ENCODE measurements around the gene SCAF1.
A peak's percentile ranks its signal among the peaks of the same experiment; 100 is the strongest.

The SCAF1 gene

DNA sequence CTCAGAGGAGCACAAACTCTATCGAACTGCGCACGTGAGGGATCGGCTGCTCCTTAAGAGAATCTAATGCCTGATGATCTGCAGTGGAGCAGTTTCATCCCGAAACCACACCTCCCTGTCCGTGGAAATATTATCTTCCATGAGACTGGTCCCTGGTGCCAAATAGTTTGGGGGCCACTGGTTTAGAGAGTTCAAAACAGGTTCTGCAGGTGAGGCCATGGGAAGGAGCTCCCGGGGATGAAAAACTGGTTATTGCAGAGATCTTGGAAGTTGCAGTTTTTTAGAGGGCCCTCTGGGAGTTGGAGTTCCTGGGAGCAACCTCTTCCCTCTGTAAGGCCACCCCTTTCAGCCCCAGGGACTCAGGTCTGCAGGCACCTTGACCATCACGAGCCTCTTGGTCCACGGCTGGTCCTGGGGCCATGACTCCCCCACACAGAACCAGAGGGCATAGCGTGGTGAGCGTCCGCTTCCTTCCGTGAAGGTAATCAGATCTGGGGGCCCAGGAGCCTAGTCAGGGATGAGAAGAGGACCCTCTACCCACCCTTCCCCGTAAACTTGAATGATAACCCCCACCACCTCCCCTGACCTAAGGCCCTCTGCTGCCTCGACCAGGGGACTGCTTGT is 18.4 kb downstream of the SCAF1 start:
- Mint-ChIP-seq H3K4me3 (peak overlapping the region in 1 of 2 donors; percentile 25), H3K27me3 (no peaks in the 10 kb centered on the region), H3K9me3 (no peaks in the 10 kb centered on the region), H3K36me3 (peaks cover 46 to 69% of the 10 kb centered on the region in 2 donors), H3K4me1 (peaks cover 22 to 37% of the 10 kb centered on the region in 2 donors), H3K27ac (no peak overlapping the region)
- ATAC-seq (replicated peaks): no peak
- DNase-seq: no peak

- peaks cover 29 to 52% of the 10 kb centered on the region in 2 donors for H3K4me1 Mint-ChIP-seq
- no peak for ATAC-seq (replicated peaks)
- H3K27ac Mint-ChIP-seq: peak overlapping the region; percentile 42
- no peaks in the 10 kb centered on the region for H3K9me3 Mint-ChIP-seq
- DNase-seq: no peak
- peaks cover 42 to 60% of the 10 kb centered on the region in 2 donors for H3K36me3 Mint-ChIP-seq
- H3K27me3 Mint-ChIP-seq: no peaks in the 10 kb centered on the region
- H3K4me3 Mint-ChIP-seq: no peak overlapping the region
Observed at GRCh38 chr19:49662011-49662410, 20.0 kb downstream of the SCAF1 start.

- Mint-ChIP-seq H3K4me3 (peak overlapping the region; percentile 54 to 97), H3K36me3 (peaks cover 40 to 59% of the 10 kb centered on the region in 2 donors), H3K27ac (peak overlapping the region; percentile 20), H3K4me1 (peaks cover 32 to 53% of the 10 kb centered on the region in 2 donors), H3K9me3 (no peaks in the 10 kb centered on the region), H3K27me3 (no peaks in the 10 kb centered on the region)
- no peak for ATAC-seq (replicated peaks)
- no peak for DNase-seq
Observed at GRCh38 chr19:49663224-49663623, 21.2 kb downstream of the SCAF1 start.

- H3K27me3 Mint-ChIP-seq: no peaks in the 10 kb centered on the region
- peaks cover 29 to 49% of the 10 kb centered on the region in 2 donors for H3K4me1 Mint-ChIP-seq
- DNase-seq (peak; percentile 67), ATAC-seq (replicated peaks) (peak; percentile 59 to 66)
- H3K36me3 Mint-ChIP-seq: peaks cover 32 to 53% of the 10 kb centered on the region in 2 donors
- H3K27ac Mint-ChIP-seq: peak overlapping the region; percentile 93
- no peaks in the 10 kb centered on the region for H3K9me3 Mint-ChIP-seq
- H3K4me3 Mint-ChIP-seq: peak overlapping the region; percentile 97
Observed at GRCh38 chr19:49664171-49665035, 22.4 kb downstream of the SCAF1 start.

GRCh38 chr19:49665036-49665350 is 23.0 kb downstream of the SCAF1 start:
- peak; percentile 1 for ATAC-seq (replicated peaks)
- H3K27me3 Mint-ChIP-seq: no peaks in the 10 kb centered on the region
- H3K9me3 Mint-ChIP-seq: no peaks in the 10 kb centered on the region
- peak overlapping the region; percentile 97 for H3K4me3 Mint-ChIP-seq
- peak overlapping the region; percentile 93 for H3K27ac Mint-ChIP-seq
- DNase-seq: no peak
- H3K36me3 Mint-ChIP-seq: peaks cover 31 to 52% of the 10 kb centered on the region in 2 donors
- peaks cover 29 to 54% of the 10 kb centered on the region in 2 donors for H3K4me1 Mint-ChIP-seq

DNA sequence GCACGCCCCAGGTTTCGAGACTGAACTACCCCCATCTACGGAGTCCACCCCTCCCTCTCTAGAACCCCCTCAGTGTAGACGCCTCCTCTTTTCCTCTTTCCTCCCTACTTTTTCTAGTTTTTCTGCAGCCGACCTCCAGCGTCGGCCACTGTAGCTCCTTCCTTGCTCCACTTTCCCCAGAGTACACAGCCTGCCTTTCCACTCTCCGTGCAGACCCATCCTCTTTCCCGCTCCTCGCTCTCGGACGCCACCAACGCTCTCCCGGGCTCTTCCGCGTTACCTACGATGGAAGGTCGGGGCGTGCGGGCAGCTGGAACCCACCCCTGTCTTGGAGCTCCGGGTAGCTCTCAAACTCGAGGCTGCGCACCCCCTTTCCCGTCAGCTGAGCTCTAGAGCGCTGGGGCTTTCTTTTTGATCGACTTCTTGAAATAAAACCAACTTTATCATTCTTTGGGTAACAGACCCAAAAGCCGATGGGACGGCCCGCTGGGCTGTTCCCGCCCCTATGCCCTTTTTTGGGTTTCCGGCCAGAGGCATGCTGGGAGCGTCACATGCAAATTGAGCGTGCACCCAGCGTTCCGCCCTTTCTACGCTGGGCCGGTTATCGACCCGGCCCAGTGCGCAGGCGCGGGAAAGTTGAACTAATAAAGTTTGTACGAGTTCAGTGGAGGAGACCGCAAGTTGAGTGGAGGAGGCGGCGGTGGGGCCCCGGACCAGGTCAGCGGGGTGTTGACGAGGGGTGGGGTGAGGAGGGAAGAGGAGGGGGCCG is 23.5 kb downstream of the SCAF1 start, which contains the start of the genes BCL2L12 and IRF3:
BCL2L12 (plus strand) TSS at position 583 of the 769 bp plus-strand sequence. CDS start 760 bp downstream, outside the sequence.
IRF3 (minus strand) TSS at position 507 of the 769 bp plus-strand sequence. CDS start 1,019 bp downstream, outside the sequence.
- Mint-ChIP-seq H3K4me3 (peak within 1 kb of the TSS; percentile 97), H3K27ac (peak within 1 kb of the TSS; percentile 93), H3K27me3 (no peaks in the 10 kb centered on the region), H3K36me3 (peaks cover 27 to 48% of the 10 kb centered on the region in 2 donors), H3K4me1 (peaks cover 27 to 54% of the 10 kb centered on the region in 2 donors), H3K9me3 (no peaks in the 10 kb centered on the region)
- ATAC-seq (replicated peaks) (peak; percentile 90 to 94), DNase-seq (peak; percentile 97)

- Mint-ChIP-seq H3K9me3 (no peaks in the 10 kb centered on the region), H3K4me3 (peak overlapping the region; percentile 97), H3K36me3 (peaks cover 27 to 48% of the 10 kb centered on the region in 2 donors), H3K4me1 (peaks cover 27 to 54% of the 10 kb centered on the region in 2 donors), H3K27ac (peak overlapping the region; percentile 93), H3K27me3 (no peaks in the 10 kb centered on the region)
- DNase-seq (no peak), ATAC-seq (replicated peaks) (no peak)
Observed at GRCh38 chr19:49666120-49666444, 24.1 kb downstream of the SCAF1 start.

DNA sequence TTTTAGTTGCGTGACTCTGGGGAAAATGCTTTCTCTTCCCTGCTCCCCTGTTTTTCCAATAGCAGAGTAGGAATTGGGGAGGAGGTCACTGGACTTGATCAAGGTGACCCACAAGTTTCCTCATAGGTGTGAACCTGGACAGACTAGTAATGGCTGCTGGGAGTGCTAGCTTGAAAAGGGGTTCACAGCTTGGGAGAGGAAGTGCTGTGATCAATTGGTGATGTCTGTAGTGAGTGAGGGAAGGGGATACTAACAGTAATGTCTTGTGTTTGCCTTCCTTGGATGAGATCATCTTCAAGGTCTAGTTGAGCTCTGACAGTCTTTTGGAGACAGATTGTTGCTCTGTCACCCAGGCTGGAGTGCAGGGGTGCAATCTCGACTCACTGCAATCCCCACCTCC is 25.5 kb downstream of the SCAF1 start:
- Mint-ChIP-seq H3K36me3 (peaks cover 26 to 45% of the 10 kb centered on the region in 2 donors), H3K9me3 (no peaks in the 10 kb centered on the region), H3K27me3 (no peaks in the 10 kb centered on the region), H3K27ac (no peak overlapping the region), H3K4me3 (peak overlapping the region; percentile 97), H3K4me1 (peaks cover 34 to 56% of the 10 kb centered on the region in 2 donors)
- DNase-seq: no peak
- ATAC-seq (replicated peaks): no peak

DNA sequence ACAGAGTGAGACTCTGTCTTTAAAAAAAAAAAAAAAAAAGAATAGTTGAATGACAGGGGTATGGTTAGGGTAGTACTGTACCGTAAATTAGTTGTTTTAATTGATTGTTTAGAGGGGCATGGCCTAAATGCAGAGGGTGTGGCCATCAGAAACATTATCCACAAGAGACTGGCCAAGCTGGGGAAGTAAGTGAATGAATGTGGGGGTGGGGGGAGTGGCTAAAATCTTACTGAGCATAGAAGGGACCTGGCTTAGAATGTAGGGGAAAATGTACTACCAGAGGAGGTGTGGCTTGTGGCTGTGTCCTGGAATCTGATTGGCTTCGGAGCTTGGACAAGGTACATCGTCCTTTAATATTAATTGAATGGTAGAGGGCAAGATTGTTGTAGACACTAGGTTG is 27.5 kb downstream of the SCAF1 start:
- H3K36me3 Mint-ChIP-seq: peaks cover 23 to 37% of the 10 kb centered on the region in 2 donors
- H3K27me3 Mint-ChIP-seq: no peaks in the 10 kb centered on the region
- no peak overlapping the region for H3K27ac Mint-ChIP-seq
- H3K4me3 Mint-ChIP-seq: no peak overlapping the region
- H3K9me3 Mint-ChIP-seq: no peaks in the 10 kb centered on the region
- ATAC-seq (replicated peaks) (no peak), DNase-seq (no peak)
- peaks cover 33 to 38% of the 10 kb centered on the region in 2 donors for H3K4me1 Mint-ChIP-seq

GRCh38 chr19:49672131-49672919 is 30.3 kb downstream of the SCAF1 start:
- Mint-ChIP-seq H3K4me1 (peaks cover 22 to 28% of the 10 kb centered on the region in 2 donors), H3K27me3 (no peaks in the 10 kb centered on the region), H3K9me3 (no peaks in the 10 kb centered on the region), H3K4me3 (peak overlapping the region in 1 of 2 donors; percentile 14), H3K27ac (peak overlapping the region; percentile 31), H3K36me3 (peaks cover 17 to 33% of the 10 kb centered on the region in 2 donors)
- ATAC-seq (replicated peaks) (peak in 1 of 2 donors; percentile 20), DNase-seq (peak; percentile 64)

DNA sequence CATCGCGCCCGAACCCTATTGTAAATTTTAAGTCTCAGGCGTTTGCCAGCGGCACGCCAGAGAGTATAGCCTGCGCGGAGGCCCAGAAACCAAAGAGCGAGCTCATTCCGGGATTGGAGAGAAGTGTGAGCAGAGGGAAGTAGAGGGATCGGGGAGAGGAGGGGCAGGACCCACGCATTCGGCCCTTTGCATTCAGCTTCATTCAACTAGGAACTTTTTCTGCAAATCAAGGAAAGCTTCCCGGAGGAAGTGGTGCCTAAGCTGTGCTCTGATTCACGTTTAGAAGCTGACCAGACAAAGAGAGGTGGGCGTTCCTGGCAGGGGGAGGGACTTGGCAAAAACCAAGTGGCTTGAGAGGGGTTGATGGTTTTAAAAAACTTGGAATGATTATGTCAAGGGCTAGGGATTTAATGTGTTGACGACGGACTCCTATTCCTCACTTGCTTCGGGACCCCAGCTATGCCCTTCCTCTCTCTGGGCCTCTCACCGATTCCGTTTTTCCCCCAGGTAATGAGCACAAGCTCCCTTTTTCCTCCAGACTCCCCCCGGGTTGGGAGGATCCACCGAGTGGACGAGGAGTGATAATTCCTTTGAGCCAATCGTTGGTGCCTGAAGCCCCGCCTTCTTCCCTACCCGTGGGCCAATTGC is 34.3 kb downstream of the SCAF1 start:
- peaks cover 39 to 56% of the 10 kb centered on the region in 2 donors for H3K4me1 Mint-ChIP-seq
- peak overlapping the region; percentile 99 for H3K27ac Mint-ChIP-seq
- H3K27me3 Mint-ChIP-seq: no peaks in the 10 kb centered on the region
- peaks cover 14 to 34% of the 10 kb centered on the region in 2 donors for H3K36me3 Mint-ChIP-seq
- no peak for DNase-seq
- no peaks in the 10 kb centered on the region for H3K9me3 Mint-ChIP-seq
- peak overlapping the region; percentile 87 to 90 for H3K4me3 Mint-ChIP-seq
- peak; percentile 11 to 19 for ATAC-seq (replicated peaks)

GRCh38 chr19:49676784-49677230 is 34.8 kb downstream of the SCAF1 start:
- peak; percentile 73 to 77 for ATAC-seq (replicated peaks)
- H3K4me3 Mint-ChIP-seq: peak overlapping the region; percentile 87 to 90
- peak overlapping the region; percentile 99 for H3K27ac Mint-ChIP-seq
- H3K27me3 Mint-ChIP-seq: no peaks in the 10 kb centered on the region
- peak; percentile 99 for DNase-seq
- peaks cover 38 to 54% of the 10 kb centered on the region in 2 donors for H3K4me1 Mint-ChIP-seq
- H3K36me3 Mint-ChIP-seq: peaks cover 16 to 35% of the 10 kb centered on the region in 2 donors
- H3K9me3 Mint-ChIP-seq: no peaks in the 10 kb centered on the region

Measured in stimulated activated naive B cell treated with anti-CD40 and anti-IgM and Interleukin-4, amounts not matched to agents 10 μg/mL and 1 μg/mL and 100 μg/mL, for 72 hours (primary cell).